Esophagus squamous epithelium (tissue), 5 donors: ENCODE measurements around the gene TRIP4. TPM values are rescaled to one million over a fixed set of nuclear protein-coding genes. Genes with fewer than 3 reads are reported as not detected.

Source experiments
- DNase-seq: peaks from one replicate; lab custom pipeline; 2025; lab: John Stamatoyannopoulos, UW
- H3K27ac ChIP-seq, 4 donors: fragments of 200-600 bp; sonication (generic); one replicate each; pipeline ENCODE4 v1.5.1; 2016 to 2019; ENCODE audit warnings: mild to moderate bottlenecking in 1 of 4
- H3K27me3 ChIP-seq, 4 donors: fragments of 200-600 bp; sonication (generic); 1 replicate in 3 of 4; 2 replicates in 1 of 4; pipeline versions ENCODE4 v1.5.1 to v1.6.0; 2017 to 2021; ENCODE audit warnings: antibody characterized with exemption in 1 of 4
- H3K36me3 ChIP-seq, 3 donors: fragments of 200-600 bp; sonication (generic); one replicate each; pipeline ENCODE4 v1.5.1; 2016 to 2019
- H3K4me1 ChIP-seq, 3 donors: fragments of 200-600 bp; sonication (generic); one replicate each; pipeline ENCODE4 v1.5.1; 2017 to 2019
- H3K4me3 ChIP-seq, 4 donors: fragments of 200-600 bp; sonication (generic); 1 replicate in 3 of 4; 2 replicates in 1 of 4; pipeline ENCODE4 v1.5.1; 2016 to 2019; ENCODE audit warnings: mild to moderate bottlenecking in 2 of 4, moderate library complexity in 1 of 4
- H3K9me3 ChIP-seq, 3 donors: fragments of 200-600 bp; sonication (generic); one replicate each; pipeline ENCODE4 v1.5.1; 2016 to 2019
- POLR2A ChIP-seq, 4 donors: fragments of 450-650 bp; IDR thresholded peaks; one replicate each; pipeline ENCODE4 v1.6.1; 2017; ENCODE audit warnings: antibody characterized with exemption in 4 of 4, mild to moderate bottlenecking in 4 of 4, moderate library complexity in 3 of 4
- WGBS, 2 donors: methylation state at CpG; one replicate each; pipeline ENCODE4 v1.1.5; 2018; 5-methylcytosine and 5-hydroxymethylcytosine counted together
- intact Hi-C: fragments of 100-400 bp; cut with DNase I; formaldehyde crosslinking; loops from one replicate; pipeline ENCODE4 v1.15.0; 2022
- total RNA-seq, 4 donors: library from RNA; depleted of rRNA; stranded (reverse); fragments of >200 nt; gene quantifications; one replicate each; pipeline ENCODE4 v1.1.0, GENCODE V29; 2016
- TF ChIP-seq, protein P1 (sequence below), 6 experiments: fragments of 450-650 bp in 4 of 6; fragments of 200-600 bp in 2 of 6; sonication (generic) in 2 of 6; IDR thresholded peaks; one replicate each; pipeline ENCODE4 v1.5.1; 2016 to 2019; ENCODE audit warnings: antibody characterized with exemption in 6 of 6, mild to moderate bottlenecking in 4 of 6, moderate library complexity in 4 of 6
- donor health status: DM: yes; HTN: yes; CAD: no.

The TRIP4 gene
- 10 to 100 TPM in 3 of 4 donors, 1 to 10 TPM in 1; 9.1 to 15.5 (median 12.8) TPM for total RNA-seq

DNA sequence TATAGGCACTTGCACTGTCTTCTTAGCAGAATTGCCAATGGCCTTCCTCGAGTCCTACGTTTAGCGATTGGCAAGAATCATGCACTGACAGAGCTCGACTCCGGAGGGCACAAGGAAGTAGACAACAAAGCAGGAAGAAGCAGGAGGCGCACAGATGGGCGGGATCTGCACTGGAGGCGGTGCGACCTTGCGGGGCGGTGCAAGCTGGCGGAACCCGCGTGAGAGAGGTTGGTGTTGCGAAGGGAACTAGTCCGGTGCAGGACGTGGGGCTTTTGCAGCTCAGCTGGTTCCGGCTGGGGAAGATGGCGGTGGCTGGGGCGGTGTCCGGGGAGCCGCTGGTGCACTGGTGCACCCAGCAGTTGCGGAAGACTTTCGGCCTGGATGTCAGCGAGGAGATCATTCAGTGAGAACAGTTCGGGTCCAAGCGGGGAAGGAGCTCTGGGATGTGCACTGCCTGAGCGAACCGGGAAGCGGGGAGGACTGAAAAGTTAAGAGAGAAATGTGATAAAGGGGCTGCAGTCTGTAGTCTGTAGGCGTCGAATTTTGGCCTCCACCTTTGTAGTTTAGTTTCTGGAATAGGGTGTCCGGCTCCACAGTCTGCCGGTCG, at the start of gene TRIP4:
TRIP4 (plus strand) TSS at position 275 of the 607 bp plus-strand sequence; CDS start at position 303, 28 bp downstream.
- TF ChIP-seq, protein P1, sequence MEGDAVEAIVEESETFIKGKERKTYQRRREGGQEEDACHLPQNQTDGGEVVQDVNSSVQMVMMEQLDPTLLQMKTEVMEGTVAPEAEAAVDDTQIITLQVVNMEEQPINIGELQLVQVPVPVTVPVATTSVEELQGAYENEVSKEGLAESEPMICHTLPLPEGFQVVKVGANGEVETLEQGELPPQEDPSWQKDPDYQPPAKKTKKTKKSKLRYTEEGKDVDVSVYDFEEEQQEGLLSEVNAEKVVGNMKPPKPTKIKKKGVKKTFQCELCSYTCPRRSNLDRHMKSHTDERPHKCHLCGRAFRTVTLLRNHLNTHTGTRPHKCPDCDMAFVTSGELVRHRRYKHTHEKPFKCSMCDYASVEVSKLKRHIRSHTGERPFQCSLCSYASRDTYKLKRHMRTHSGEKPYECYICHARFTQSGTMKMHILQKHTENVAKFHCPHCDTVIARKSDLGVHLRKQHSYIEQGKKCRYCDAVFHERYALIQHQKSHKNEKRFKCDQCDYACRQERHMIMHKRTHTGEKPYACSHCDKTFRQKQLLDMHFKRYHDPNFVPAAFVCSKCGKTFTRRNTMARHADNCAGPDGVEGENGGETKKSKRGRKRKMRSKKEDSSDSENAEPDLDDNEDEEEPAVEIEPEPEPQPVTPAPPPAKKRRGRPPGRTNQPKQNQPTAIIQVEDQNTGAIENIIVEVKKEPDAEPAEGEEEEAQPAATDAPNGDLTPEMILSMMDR (IDR thresholded peaks at IDR 0.05): peak in 1 of 6 experiments; percentile 34
- TF ChIP-seq POLR2A (IDR thresholded peaks at IDR 0.05): peak in 2 of 4 donors; percentile 46 to 47
- Histone ChIP-seq H3K36me3 (peaks cover 0 to 26% (median 0%) of the 10 kb centered on the region in 3 donors), H3K4me1 (peaks cover 0 to 22% (median 11%) of the 10 kb centered on the region in 3 donors), H3K27ac (peak within 1 kb of the TSS; percentile 81 to 86 (median 84)), H3K9me3 (no peaks in the 10 kb centered on the region), H3K4me3 (peak within 1 kb of the TSS; percentile 66 to 91 (median 88)), H3K27me3 (no peaks in the 10 kb centered on the region)
- DNase-seq: peak; percentile 86
- intact Hi-C loops: loop anchor here (10.0 kb wide), 1 partner anchor 223 kb away; the partner anchor contains the start of gene PPIB
- WGBS, 2 donors: 0% methylated on average over 33 to 35 of the region's 35 CpGs

DNA sequence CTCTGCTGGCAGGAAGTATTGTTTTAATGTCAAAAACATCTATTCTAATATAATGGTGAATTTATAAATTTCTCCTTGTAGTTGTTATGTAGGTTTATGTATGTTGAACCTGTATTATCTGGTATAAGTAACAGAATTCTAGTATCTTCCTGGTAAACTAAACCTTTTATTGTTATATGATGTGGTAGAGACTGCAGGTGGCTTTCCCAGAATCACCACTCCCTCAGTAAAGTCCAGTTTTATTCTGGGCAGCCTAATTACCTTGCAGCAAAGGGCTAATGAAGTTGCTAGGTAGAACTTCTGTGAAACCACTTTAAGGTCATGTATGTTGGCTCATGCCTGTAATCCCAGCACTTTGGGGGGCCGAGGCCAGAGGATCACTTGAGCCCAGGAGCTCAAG, 47.3 kb upstream of the TRIP4 start:
- TF ChIP-seq, protein P1 (IDR thresholded peaks at IDR 0.05): no peak
- TF ChIP-seq POLR2A (IDR thresholded peaks at IDR 0.05): no peak
- no peaks in the 10 kb centered on the region for H3K27me3 ChIP-seq
- WGBS, 2 donors: 86% methylated on average over 1 of the region's 1 CpG; no CpG with 5 or more reads in 1 of the 2 donors
- H3K4me3 ChIP-seq: no peak overlapping the region
- no peak for DNase-seq
- H3K9me3 ChIP-seq: no peaks in the 10 kb centered on the region
- H3K4me1 ChIP-seq: no peaks in the 10 kb centered on the region
- no peak overlapping the region for H3K27ac ChIP-seq
- peaks cover 0 to 17% (median 0%) of the 10 kb centered on the region in 3 donors for H3K36me3 ChIP-seq
- intact Hi-C loops: no loop called here

DNA sequence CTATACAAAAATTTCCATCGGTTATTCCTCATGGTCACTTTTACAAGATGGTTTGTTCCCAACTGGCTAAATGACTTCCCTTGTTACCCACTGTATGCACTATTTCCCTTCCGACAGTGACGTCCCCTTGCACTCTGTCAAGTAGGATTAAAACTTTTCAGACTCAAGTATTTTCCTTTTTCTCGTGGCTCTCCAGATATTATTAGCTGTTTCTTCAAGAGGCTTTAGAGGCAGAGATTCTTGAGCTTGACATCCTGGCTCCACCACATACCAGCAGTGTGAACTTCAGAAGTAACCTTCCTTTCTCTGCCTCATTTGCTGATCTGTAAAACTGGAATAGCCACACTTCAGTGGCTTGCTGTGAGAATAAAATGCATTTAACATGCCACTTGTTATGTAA, 45.7 kb upstream of the TRIP4 start:
- H3K27ac ChIP-seq: no peak overlapping the region
- intact Hi-C loops: no loop called here
- 72 to 86% methylated on average over 4 of the region's 4 CpGs for WGBS, 2 donors

GRCh38 chr15:64343222-64343621, 44.4 kb upstream of the TRIP4 start:
- no peak for DNase-seq
- Histone ChIP-seq H3K36me3 (peaks cover 0 to 24% (median 0%) of the 10 kb centered on the region in 3 donors), H3K27ac (no peak overlapping the region), H3K4me3 (no peak overlapping the region), H3K4me1 (no peaks in the 10 kb centered on the region), H3K9me3 (no peaks in the 10 kb centered on the region), H3K27me3 (no peaks in the 10 kb centered on the region)
- TF ChIP-seq POLR2A (IDR thresholded peaks at IDR 0.05): no peak
- TF ChIP-seq, protein P1 (IDR thresholded peaks at IDR 0.05): no peak
- intact Hi-C loops: no loop called here

More for the DNA sequence above, 45.7 kb upstream of the TRIP4 start:
- Histone ChIP-seq H3K9me3 (no peaks in the 10 kb centered on the region), H3K4me1 (no peaks in the 10 kb centered on the region), H3K27me3 (no peaks in the 10 kb centered on the region), H3K36me3 (peaks cover 0 to 17% (median 0%) of the 10 kb centered on the region in 3 donors), H3K4me3 (no peak overlapping the region)
- DNase-seq: no peak
- no peak for TF ChIP-seq POLR2A (IDR thresholded peaks at IDR 0.05)
- TF ChIP-seq, protein P1 (IDR thresholded peaks at IDR 0.05): no peak

DNA sequence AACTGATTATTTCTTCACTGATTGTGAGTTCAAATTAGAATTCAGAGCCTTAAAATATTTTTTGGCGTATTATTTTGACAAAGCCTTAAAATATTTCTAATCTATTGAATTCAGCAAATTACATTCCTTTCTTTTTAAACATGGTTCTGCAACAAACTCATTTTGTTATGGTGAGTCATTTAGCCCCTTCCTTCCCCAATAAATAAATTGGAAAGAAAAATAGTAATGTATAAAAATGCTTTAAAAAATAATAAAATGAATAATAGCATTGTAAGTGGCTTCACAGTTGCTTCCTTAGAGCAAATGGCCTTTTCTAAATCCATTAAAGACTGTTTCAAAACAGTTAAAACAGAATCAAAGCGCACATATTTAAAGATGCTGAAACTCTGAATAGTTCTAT, 43.8 kb upstream of the TRIP4 start:
- no peaks in the 10 kb centered on the region for H3K4me1 ChIP-seq
- H3K9me3 ChIP-seq: no peaks in the 10 kb centered on the region
- H3K27me3 ChIP-seq: no peaks in the 10 kb centered on the region
- no peak overlapping the region for H3K27ac ChIP-seq
- H3K36me3 ChIP-seq: peaks cover 0 to 28% (median 0%) of the 10 kb centered on the region in 3 donors
- TF ChIP-seq POLR2A (IDR thresholded peaks at IDR 0.05): no peak
- TF ChIP-seq, protein P1 (IDR thresholded peaks at IDR 0.05): no peak
- DNase-seq: no peak
- 81 to 96% methylated on average over 2 of the region's 2 CpGs for WGBS, 2 donors
- no peak overlapping the region for H3K4me3 ChIP-seq
- intact Hi-C loops: no loop called here
